LNCaP clone FGC (cell line): ENCODE results near the gene CEP85L.
A peak's percentile ranks its signal among the peaks of the same experiment; 100 is the strongest.

Experiments
- DNase-seq: peaks from one replicate; pipeline ENCODE4 v3.0.0-alpha.2; 2011; ENCODE audit warnings: low read depth
- H3K4me3 ChIP-seq: 2 replicates; pipeline ENCODE4 v1.5.1; 2011; ENCODE audit warnings: mild to moderate bottlenecking, low read depth, low read length, control low read depth
- CTCF ChIP-seq: IDR thresholded peaks from 2 replicates; pipeline ENCODE4 v1.5.1; 2012; ENCODE audit warnings: mild to moderate bottlenecking; ENCODE audit not compliant: control insufficient read depth, insufficient read depth; ENCODE audit errors: extremely low read depth

Gene CEP85L

GRCh38 chr6:118537574-118537973 lies 113.8 kb downstream of the CEP85L start:
- DNase-seq = peak; percentile 61
- TF ChIP-seq CTCF = no peak
- H3K4me3 ChIP-seq = no peak overlapping the region

GRCh38 chr6:118536478-118536877 lies 114.9 kb downstream of the CEP85L start:
- TF ChIP-seq CTCF = no peak
- no peak for DNase-seq
- H3K4me3 ChIP-seq = no peak overlapping the region

- TF ChIP-seq CTCF = no peak
- no peak for DNase-seq
Measured at GRCh38 chr6:118535176-118535844, 116.1 kb downstream of the CEP85L start.

GRCh38 chr6:118530942-118531341 lies 120.4 kb downstream of the CEP85L start:
- H3K4me3 ChIP-seq = no peak overlapping the region
- no peak for DNase-seq
- TF ChIP-seq CTCF = no peak

More at GRCh38 chr6:118535176-118535844, 116.1 kb downstream of the CEP85L start:
- H3K4me3 ChIP-seq = no peak overlapping the region

GRCh38 chr6:118529756-118530155 lies 121.6 kb downstream of the CEP85L start:
- no peak overlapping the region for H3K4me3 ChIP-seq
- TF ChIP-seq CTCF = no peak
- DNase-seq = no peak

- H3K4me3 ChIP-seq = no peak overlapping the region
- DNase-seq = no peak
- no peak for TF ChIP-seq CTCF
Measured at GRCh38 chr6:118528129-118528528, 123.3 kb downstream of the CEP85L start.
